SK-N-SH treated with all-trans-retinoic acid at 6 μM for 48 hours (cell line): ENCODE measurements around the gene NOP14.

Source experiments
- ATAC-seq: fragments of 200-7000 bp; cut with Tn5 transposase; 3 replicates; pipeline ENCODE4 v1.9.1; 2020; ENCODE audit warnings: mild to moderate bottlenecking, moderate library complexity
- ARNTL ChIP-seq: fragments of 450-650 bp; formaldehyde crosslinking; IDR thresholded peaks from 2 replicates; pipeline ENCODE4 v1.5.0; 2020; ENCODE audit warnings: low read depth, mild to moderate bottlenecking, moderate library complexity, borderline replicate concordance
- BACH2 ChIP-seq: fragments of 250-450 bp; sonication (Bioruptor Pico); IDR thresholded peaks from 2 replicates; pipeline ENCODE4 v1.9.0; 2021; ENCODE audit warnings: mild to moderate bottlenecking, borderline replicate concordance
- CSDC2 ChIP-seq: fragments of 250-450 bp; sonication (Bioruptor Pico); IDR thresholded peaks from 2 replicates; pipeline ENCODE4 v1.5.0; 2020; ENCODE audit warnings: mild to moderate bottlenecking, moderate library complexity
- ESRRG ChIP-seq: fragments of 250-450 bp; sonication (Bioruptor Pico); IDR thresholded peaks from 2 replicates; pipeline ENCODE4 v1.6.1; 2021; ENCODE audit warnings: mild to moderate bottlenecking
- GLIS3 ChIP-seq: fragments of 250-450 bp; sonication (Bioruptor Pico); IDR thresholded peaks from 2 replicates; pipeline ENCODE4 v1.5.0; 2020; ENCODE audit warnings: mild to moderate bottlenecking, moderate library complexity
- ISL1 ChIP-seq: fragments of 250-450 bp; sonication (Bioruptor Pico); IDR thresholded peaks from 2 replicates; pipeline ENCODE4 v2.1.2; 2022; ENCODE audit warnings: mild to moderate bottlenecking, moderate library complexity
- OSR1 ChIP-seq: fragments of 250-450 bp; sonication (Bioruptor Pico); IDR thresholded peaks from 2 replicates; pipeline ENCODE4 v1.8.0; 2022; ENCODE audit warnings: moderate library complexity, mild to moderate bottlenecking, inconsistent platforms
- RARB ChIP-seq: fragments of 250-450 bp; sonication (Bioruptor Pico); IDR thresholded peaks from 2 replicates; pipeline ENCODE4 v1.8.0; 2021; ENCODE audit warnings: mild to moderate bottlenecking, moderate library complexity
- SNAI2 ChIP-seq: fragments of 250-450 bp; sonication (Bioruptor Pico); IDR thresholded peaks from 2 replicates; pipeline ENCODE4 v1.5.0; 2020; ENCODE audit warnings: mild to moderate bottlenecking, moderate library complexity
- TCF4 ChIP-seq: fragments of 250-450 bp; sonication (Bioruptor Pico); IDR thresholded peaks from 2 replicates; pipeline ENCODE4 v1.8.0; 2021; ENCODE audit warnings: mild to moderate bottlenecking, moderate library complexity, borderline replicate concordance
- TOX ChIP-seq: fragments of 250-450 bp; sonication (Bioruptor Pico); IDR thresholded peaks from 2 replicates; pipeline ENCODE4 v1.8.0; 2021; ENCODE audit warnings: mild to moderate bottlenecking, moderate library complexity, borderline replicate concordance
- ZC3H10 ChIP-seq: fragments of 250-450 bp; sonication (Bioruptor Pico); IDR thresholded peaks from 2 replicates; pipeline ENCODE4 v1.5.1; 2021; ENCODE audit warnings: mild to moderate bottlenecking, moderate library complexity
- ZFP3 ChIP-seq: fragments of 250-450 bp; sonication (Bioruptor Pico); IDR thresholded peaks from 2 replicates; pipeline ENCODE4 v1.5.0; 2020; ENCODE audit warnings: mild to moderate bottlenecking, moderate library complexity
- ZNF565 ChIP-seq: fragments of 450-650 bp; formaldehyde crosslinking; conservative IDR thresholded peaks from 2 replicates; pipeline ENCODE4 v1.5.0; 2020; ENCODE audit warnings: low read depth, mild to moderate bottlenecking, moderate library complexity
- ZNF70 ChIP-seq: fragments of 450-650 bp; formaldehyde crosslinking; IDR thresholded peaks from 2 replicates; pipeline ENCODE4 v1.5.0; 2020; ENCODE audit warnings: mild to moderate bottlenecking, moderate library complexity
- ZNF8 ChIP-seq: fragments of 450-650 bp; formaldehyde crosslinking; IDR thresholded peaks from 2 replicates; pipeline ENCODE4 v1.5.0; 2020; ENCODE audit warnings: mild to moderate bottlenecking, moderate library complexity
- TF ChIP-seq, protein P1 (sequence below): fragments of 250-450 bp; sonication (Bioruptor Pico); IDR thresholded peaks from 2 replicates; pipeline ENCODE4 v1.5.1; 2020; ENCODE audit warnings: low read depth, mild to moderate bottlenecking, moderate library complexity
- TF ChIP-seq, protein P2 (sequence below): fragments of 250-450 bp; sonication (Bioruptor Pico); IDR thresholded peaks from 2 replicates; pipeline ENCODE4 v1.5.0; 2020; ENCODE audit warnings: mild to moderate bottlenecking, moderate library complexity
- TF ChIP-seq, protein P3 (sequence below): fragments of 250-450 bp; sonication (Bioruptor Pico); IDR thresholded peaks from 2 replicates; pipeline ENCODE4 v1.8.0; 2020; ENCODE audit warnings: mild to moderate bottlenecking, moderate library complexity, borderline replicate concordance
- TF ChIP-seq, protein P4 (sequence below): fragments of 250-450 bp; sonication (Bioruptor Pico); IDR thresholded peaks from 2 replicates; pipeline ENCODE4 v1.8.0; 2021; ENCODE audit warnings: low read depth, mild to moderate bottlenecking, moderate library complexity, borderline replicate concordance
- TF ChIP-seq, protein P5 (sequence below): fragments of 250-450 bp; sonication (Bioruptor Pico); IDR thresholded peaks from 2 replicates; pipeline ENCODE4 v1.5.1; 2021; ENCODE audit warnings: mild to moderate bottlenecking, moderate library complexity

The NOP14 gene

DNA sequence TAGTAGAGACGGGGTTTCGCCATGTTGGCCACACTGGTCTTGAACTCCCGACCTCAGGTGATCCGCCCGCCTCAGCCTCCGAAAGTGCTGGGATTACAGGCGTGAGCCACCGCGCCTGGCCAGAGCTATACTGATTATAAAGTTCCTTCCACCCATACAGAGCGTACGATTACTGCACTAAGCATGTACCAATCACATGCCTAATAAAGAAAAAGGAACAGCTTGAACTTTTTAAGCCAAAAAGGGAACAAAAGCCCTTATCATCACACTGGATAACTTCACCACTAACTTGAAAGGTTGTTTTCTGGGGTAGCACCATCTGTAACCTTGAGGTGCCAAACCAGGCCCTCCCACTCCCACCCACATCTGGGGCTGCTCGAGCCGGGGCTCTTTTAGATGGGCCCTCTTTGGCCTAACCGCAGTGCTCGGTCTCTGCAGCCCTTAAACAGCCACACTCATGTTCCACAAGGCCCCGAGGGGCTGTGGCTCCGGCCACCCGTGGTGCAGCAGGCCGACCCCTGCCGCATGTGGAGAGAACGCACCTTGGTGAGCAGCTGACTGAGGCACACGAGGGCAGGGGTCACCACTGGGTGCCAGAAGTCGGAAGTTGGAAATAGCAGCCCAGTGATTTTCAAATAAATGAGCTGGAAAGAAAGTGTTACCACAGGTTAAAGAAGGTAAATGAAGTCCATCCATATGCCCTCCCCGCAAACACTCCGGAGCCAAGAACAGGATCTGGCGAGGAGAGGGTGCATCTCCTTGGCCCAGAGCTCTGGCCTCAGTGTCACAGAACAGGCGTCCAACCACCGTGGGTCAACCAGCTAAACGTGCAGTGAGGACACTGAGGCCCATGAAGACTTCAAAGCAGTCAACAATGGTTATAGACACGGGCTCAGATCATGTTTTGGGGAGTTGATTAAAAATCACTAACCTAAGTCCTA lies 18.4 kb downstream of the NOP14 start:
- TF ChIP-seq SNAI2 (CRISPR knock-in tag) = no peak
- no peak for TF ChIP-seq CSDC2 (CRISPR knock-in tag)
- no peak for TF ChIP-seq GLIS3 (CRISPR knock-in tag)
- TF ChIP-seq ZNF8 (CRISPR knock-in tag) = no peak
- TF ChIP-seq BACH2 (CRISPR knock-in tag) = no peak
- TF ChIP-seq OSR1 = no peak
- TF ChIP-seq, protein P1, sequence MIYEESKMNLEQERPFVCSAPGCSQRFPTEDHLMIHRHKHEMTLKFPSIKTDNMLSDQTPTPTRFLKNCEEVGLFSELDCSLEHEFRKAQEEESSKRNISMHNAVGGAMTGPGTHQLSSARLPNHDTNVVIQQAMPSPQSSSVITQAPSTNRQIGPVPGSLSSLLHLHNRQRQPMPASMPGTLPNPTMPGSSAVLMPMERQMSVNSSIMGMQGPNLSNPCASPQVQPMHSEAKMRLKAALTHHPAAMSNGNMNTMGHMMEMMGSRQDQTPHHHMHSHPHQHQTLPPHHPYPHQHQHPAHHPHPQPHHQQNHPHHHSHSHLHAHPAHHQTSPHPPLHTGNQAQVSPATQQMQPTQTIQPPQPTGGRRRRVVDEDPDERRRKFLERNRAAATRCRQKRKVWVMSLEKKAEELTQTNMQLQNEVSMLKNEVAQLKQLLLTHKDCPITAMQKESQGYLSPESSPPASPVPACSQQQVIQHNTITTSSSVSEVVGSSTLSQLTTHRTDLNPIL = no peak
- TF ChIP-seq, protein P2, sequence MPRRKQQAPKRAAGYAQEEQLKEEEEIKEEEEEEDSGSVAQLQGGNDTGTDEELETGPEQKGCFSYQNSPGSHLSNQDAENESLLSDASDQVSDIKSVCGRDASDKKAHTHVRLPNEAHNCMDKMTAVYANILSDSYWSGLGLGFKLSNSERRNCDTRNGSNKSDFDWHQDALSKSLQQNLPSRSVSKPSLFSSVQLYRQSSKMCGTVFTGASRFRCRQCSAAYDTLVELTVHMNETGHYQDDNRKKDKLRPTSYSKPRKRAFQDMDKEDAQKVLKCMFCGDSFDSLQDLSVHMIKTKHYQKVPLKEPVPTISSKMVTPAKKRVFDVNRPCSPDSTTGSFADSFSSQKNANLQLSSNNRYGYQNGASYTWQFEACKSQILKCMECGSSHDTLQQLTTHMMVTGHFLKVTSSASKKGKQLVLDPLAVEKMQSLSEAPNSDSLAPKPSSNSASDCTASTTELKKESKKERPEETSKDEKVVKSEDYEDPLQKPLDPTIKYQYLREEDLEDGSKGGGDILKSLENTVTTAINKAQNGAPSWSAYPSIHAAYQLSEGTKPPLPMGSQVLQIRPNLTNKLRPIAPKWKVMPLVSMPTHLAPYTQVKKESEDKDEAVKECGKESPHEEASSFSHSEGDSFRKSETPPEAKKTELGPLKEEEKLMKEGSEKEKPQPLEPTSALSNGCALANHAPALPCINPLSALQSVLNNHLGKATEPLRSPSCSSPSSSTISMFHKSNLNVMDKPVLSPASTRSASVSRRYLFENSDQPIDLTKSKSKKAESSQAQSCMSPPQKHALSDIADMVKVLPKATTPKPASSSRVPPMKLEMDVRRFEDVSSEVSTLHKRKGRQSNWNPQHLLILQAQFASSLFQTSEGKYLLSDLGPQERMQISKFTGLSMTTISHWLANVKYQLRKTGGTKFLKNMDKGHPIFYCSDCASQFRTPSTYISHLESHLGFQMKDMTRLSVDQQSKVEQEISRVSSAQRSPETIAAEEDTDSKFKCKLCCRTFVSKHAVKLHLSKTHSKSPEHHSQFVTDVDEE (CRISPR knock-in tag) = no peak
- no peak for TF ChIP-seq ZNF70
- TF ChIP-seq, protein P3, sequence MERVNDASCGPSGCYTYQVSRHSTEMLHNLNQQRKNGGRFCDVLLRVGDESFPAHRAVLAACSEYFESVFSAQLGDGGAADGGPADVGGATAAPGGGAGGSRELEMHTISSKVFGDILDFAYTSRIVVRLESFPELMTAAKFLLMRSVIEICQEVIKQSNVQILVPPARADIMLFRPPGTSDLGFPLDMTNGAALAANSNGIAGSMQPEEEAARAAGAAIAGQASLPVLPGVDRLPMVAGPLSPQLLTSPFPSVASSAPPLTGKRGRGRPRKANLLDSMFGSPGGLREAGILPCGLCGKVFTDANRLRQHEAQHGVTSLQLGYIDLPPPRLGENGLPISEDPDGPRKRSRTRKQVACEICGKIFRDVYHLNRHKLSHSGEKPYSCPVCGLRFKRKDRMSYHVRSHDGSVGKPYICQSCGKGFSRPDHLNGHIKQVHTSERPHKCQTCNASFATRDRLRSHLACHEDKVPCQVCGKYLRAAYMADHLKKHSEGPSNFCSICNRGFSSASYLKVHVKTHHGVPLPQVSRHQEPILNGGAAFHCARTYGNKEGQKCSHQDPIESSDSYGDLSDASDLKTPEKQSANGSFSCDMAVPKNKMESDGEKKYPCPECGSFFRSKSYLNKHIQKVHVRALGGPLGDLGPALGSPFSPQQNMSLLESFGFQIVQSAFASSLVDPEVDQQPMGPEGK = no peak
- TF ChIP-seq, protein P4, sequence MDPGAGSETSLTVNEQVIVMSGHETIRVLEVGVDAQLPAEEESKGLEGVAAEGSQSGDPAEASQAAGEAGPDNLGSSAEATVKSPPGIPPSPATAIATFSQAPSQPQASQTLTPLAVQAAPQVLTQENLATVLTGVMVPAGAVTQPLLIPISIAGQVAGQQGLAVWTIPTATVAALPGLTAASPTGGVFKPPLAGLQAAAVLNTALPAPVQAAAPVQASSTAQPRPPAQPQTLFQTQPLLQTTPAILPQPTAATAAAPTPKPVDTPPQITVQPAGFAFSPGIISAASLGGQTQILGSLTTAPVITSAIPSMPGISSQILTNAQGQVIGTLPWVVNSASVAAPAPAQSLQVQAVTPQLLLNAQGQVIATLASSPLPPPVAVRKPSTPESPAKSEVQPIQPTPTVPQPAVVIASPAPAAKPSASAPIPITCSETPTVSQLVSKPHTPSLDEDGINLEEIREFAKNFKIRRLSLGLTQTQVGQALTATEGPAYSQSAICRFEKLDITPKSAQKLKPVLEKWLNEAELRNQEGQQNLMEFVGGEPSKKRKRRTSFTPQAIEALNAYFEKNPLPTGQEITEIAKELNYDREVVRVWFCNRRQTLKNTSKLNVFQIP (CRISPR knock-in tag) = no peak
- no peak for TF ChIP-seq ZNF565 (CRISPR knock-in tag)
- TF ChIP-seq ISL1 (CRISPR knock-in tag) = no peak
- no peak for ATAC-seq

DNA sequence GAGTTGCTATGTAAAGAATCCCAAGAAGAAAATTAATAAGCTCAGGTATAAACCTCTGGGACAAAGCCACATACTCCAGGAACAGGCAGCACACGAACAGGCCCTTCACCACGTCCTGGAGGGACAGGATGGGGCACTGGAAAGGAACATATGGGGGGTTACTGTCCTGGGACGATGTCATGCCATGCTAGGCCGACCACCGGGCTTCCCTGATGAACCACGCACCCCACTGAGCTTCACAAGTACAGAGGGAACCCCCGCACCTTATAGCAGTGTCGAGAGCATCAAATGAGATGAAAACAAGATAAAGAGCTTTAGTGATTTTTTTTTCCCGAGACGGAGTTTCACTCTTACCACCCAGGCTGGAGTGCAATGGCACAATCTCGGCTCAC lies 19.1 kb downstream of the NOP14 start:
- TF ChIP-seq ZC3H10 (CRISPR knock-in tag) (no peak), ZNF565 (CRISPR knock-in tag) (no peak), SNAI2 (CRISPR knock-in tag) (no peak), RARB (CRISPR knock-in tag) (no peak), TOX (CRISPR knock-in tag) (no peak), ZNF70 (no peak), ZFP3 (CRISPR knock-in tag) (no peak), ZNF8 (CRISPR knock-in tag) (no peak), ISL1 (CRISPR knock-in tag) (no peak), ARNTL (CRISPR knock-in tag) (no peak), OSR1 (no peak), ESRRG (CRISPR knock-in tag) (no peak), TCF4 (CRISPR knock-in tag) (no peak)
- TF ChIP-seq, protein P5, sequence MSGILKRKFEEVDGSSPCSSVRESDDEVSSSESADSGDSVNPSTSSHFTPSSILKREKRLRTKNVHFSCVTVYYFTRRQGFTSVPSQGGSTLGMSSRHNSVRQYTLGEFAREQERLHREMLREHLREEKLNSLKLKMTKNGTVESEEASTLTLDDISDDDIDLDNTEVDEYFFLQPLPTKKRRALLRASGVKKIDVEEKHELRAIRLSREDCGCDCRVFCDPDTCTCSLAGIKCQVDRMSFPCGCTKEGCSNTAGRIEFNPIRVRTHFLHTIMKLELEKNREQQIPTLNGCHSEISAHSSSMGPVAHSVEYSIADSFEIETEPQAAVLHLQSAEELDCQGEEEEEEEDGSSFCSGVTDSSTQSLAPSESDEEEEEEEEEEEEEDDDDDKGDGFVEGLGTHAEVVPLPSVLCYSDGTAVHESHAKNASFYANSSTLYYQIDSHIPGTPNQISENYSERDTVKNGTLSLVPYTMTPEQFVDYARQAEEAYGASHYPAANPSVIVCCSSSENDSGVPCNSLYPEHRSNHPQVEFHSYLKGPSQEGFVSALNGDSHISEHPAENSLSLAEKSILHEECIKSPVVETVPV (CRISPR knock-in tag) = no peak
- TF ChIP-seq, protein P2 (CRISPR knock-in tag) = no peak
- TF ChIP-seq, protein P1 = no peak
- no peak for ATAC-seq
